IgD-negative memory B cell (primary cell): ENCODE results near the gene TENM3. TPM values are rescaled to one million over a fixed set of nuclear protein-coding genes. Genes with fewer than 3 reads are reported as not detected.

Experiments used
- H3K27ac Mint-ChIP-seq, 3 donors: one replicate each; pipeline ENCODE4 v1.8.0; 2020 to 2022; ENCODE audit warnings: mild to moderate bottlenecking in 3 of 3, mixed read lengths in 3 of 3, moderate library complexity in 1 of 3
- H3K27me3 Mint-ChIP-seq: one replicate; pipeline ENCODE4 v1.8.0; 2021; ENCODE audit warnings: mixed read lengths
- H3K36me3 Mint-ChIP-seq: one replicate; pipeline ENCODE4 v1.8.0; 2020; ENCODE audit warnings: mild to moderate bottlenecking, mixed read lengths
- H3K4me1 Mint-ChIP-seq, 3 donors: one replicate each; pipeline ENCODE4 v1.8.0; 2020 to 2022; ENCODE audit warnings: mixed read lengths in 3 of 3, mild to moderate bottlenecking in 1 of 3
- H3K4me3 Mint-ChIP-seq, 4 donors: one replicate each; pipeline ENCODE4 v1.8.0; 2020 to 2022; ENCODE audit warnings: mild to moderate bottlenecking in 4 of 4, mixed read lengths in 4 of 4, moderate library complexity in 3 of 4
- H3K9me3 Mint-ChIP-seq, 3 donors: one replicate each; pipeline ENCODE4 v1.8.0; 2020 to 2021; ENCODE audit warnings: mixed read lengths in 3 of 3, mild to moderate bottlenecking in 1 of 3
- polyA plus RNA-seq: library from polyadenylated mRNA; unstranded; fragments of 300-500 nt; fragmentation: Illumina TruSeq; gene quantifications from one replicate; pipeline ENCODE4 v1.2.3, GENCODE V29; 2021

The TENM3 gene
- polyA plus RNA-seq, 1 donor from 2014 or later, result not detected

DNA sequence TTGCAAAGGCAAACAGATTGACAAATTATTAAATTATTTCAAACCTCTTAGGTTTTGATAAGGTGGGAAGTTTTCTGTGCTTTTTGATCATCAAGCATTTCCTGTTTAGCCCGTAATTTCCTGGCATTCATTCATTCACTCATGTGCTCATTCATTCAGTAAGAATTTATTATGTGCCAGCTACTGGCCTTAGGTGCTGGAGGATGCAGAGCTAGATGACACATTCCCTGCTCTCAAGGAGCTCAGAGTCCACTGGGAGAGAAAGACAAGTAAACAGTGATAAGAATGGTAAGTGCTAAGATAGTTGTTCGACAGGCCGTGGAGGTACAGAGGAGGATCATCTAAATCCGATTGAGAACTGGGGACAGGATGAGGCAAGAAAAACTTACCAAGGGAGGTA is 520.9 kb downstream of the TENM3 start:
- Mint-ChIP-seq H3K27me3 (peaks cover 6% of the 10 kb centered on the region), H3K4me1 (no peaks in the 10 kb centered on the region), H3K4me3 (no peak overlapping the region), H3K27ac (no peak overlapping the region), H3K9me3 (peaks cover 0 to 2% (median 2%) of the 10 kb centered on the region in 3 donors), H3K36me3 (no peaks in the 10 kb centered on the region)

DNA sequence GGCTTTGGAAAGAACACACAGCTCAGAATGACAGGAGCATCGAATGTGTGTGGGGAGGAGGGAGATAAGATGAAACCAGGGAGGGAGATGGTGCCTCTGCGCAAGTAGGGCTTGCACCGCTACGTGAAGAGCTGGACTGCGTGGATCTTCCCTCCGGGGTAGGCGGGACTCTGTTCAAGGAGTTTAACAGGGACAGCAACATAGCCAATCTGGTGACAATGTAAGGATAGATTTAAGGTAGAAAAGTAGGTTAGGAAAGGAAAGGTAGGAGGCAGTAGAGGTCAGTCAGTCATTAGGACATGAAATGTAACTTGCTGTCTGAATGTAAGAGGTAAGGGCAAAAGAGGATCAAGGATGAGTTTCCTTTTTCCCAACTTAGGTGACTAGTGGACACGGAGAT is 521.4 kb downstream of the TENM3 start:
- peaks cover 0 to 2% (median 2%) of the 10 kb centered on the region in 3 donors for H3K9me3 Mint-ChIP-seq
- peaks cover 6% of the 10 kb centered on the region for H3K27me3 Mint-ChIP-seq

DNA sequence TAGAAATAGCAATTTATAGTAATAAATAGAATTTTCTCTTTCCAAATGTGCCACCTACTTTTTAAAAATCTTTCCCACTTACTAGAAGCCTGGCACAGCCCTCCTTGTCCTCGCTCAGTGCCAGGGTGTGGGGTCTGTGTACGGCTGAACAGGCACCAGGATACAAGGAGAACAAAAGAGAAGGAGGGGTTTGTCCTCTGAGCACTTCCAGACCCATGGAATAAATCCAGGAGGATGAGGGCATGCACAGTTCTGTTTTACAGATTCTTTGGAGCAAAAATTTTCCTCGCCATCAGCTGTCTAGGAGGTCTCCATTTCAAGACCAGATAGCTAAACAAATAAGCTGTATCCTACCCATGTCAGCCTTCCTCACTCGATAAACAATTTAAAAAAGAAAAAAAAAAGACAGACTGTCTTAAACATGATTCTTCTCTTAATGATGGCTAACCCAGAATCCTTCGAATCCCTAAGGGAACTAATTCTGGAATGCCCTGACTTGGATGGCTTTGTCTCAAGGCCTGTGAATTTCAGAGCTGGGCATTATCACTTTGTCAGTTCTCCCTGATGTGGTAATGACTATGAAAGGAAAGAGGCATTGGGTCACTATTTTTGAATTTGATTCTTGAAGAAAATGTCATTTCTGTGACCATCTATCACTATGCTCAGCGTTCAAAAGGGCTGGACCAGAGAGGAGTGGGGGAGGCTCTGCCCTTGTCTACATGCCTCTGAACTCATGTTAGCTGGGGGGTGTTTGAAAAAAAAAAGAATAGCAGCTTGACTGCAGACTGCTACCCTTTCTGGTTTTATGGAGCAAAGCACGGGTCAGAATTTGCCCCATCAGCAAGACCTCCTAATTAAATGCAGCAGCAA is 523.0 kb downstream of the TENM3 start:
- Mint-ChIP-seq H3K9me3 (peaks cover 0 to 2% (median 2%) of the 10 kb centered on the region in 3 donors), H3K27me3 (peaks cover 3% of the 10 kb centered on the region), H3K36me3 (no peaks in the 10 kb centered on the region), H3K4me1 (no peaks in the 10 kb centered on the region), H3K4me3 (peak overlapping the region in 1 of 4 donors; percentile 51), H3K27ac (peak overlapping the region in 1 of 3 donors; percentile 9)

More for the DNA sequence above, 521.4 kb downstream of the TENM3 start:
- Mint-ChIP-seq H3K27ac (no peak overlapping the region), H3K36me3 (no peaks in the 10 kb centered on the region), H3K4me3 (no peak overlapping the region), H3K4me1 (no peaks in the 10 kb centered on the region)

DNA sequence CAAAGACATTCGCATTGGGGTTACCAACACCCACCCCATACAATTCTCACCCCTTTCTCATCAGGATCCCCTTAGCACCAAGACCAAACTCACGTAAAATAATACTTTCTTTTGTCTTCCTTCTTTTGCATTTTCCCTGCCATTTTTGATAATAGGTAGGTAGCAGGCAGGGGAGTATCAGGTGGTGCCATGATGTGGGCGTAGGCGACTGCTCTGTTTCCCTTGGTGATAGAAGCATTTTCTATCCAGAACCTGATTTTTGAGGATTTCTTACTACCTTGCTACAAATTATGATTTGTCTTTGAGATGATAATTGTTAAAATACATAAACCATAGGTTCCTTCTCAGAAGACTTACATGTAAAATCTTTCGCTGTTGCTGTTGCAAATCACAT is 523.7 kb downstream of the TENM3 start:
- Mint-ChIP-seq H3K4me1 (no peaks in the 10 kb centered on the region), H3K9me3 (peaks cover 0 to 2% (median 2%) of the 10 kb centered on the region in 3 donors), H3K27me3 (peaks cover 3% of the 10 kb centered on the region), H3K27ac (no peak overlapping the region), H3K4me3 (no peak overlapping the region), H3K36me3 (no peaks in the 10 kb centered on the region)

DNA sequence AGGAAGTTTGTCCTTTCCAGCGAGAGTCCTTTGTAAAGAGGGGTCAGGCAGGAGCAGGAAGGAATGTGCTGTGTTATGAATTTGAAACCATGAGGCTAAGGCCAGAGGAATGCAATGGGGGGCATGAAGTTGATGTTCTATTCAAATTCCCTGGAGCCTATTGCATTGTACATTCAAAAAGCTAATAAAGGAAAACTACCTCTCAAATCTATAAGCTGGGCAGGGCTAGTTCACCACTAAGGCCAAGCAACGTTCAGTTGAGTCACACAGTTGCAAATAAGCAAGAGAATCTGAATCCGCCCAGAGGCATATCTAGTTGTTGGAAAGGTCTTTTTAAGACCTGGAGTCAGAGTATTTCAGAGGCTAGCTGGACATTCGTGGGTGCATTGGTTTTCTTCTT is 525.6 kb downstream of the TENM3 start:
- no peaks in the 10 kb centered on the region for H3K36me3 Mint-ChIP-seq
- H3K4me3 Mint-ChIP-seq, result no peak overlapping the region
- peaks cover 3% of the 10 kb centered on the region for H3K27me3 Mint-ChIP-seq
- peaks cover 0 to 2% (median 0%) of the 10 kb centered on the region in 3 donors for H3K4me1 Mint-ChIP-seq
- no peak overlapping the region for H3K27ac Mint-ChIP-seq
- peaks cover 0 to 2% (median 2%) of the 10 kb centered on the region in 3 donors for H3K9me3 Mint-ChIP-seq

DNA sequence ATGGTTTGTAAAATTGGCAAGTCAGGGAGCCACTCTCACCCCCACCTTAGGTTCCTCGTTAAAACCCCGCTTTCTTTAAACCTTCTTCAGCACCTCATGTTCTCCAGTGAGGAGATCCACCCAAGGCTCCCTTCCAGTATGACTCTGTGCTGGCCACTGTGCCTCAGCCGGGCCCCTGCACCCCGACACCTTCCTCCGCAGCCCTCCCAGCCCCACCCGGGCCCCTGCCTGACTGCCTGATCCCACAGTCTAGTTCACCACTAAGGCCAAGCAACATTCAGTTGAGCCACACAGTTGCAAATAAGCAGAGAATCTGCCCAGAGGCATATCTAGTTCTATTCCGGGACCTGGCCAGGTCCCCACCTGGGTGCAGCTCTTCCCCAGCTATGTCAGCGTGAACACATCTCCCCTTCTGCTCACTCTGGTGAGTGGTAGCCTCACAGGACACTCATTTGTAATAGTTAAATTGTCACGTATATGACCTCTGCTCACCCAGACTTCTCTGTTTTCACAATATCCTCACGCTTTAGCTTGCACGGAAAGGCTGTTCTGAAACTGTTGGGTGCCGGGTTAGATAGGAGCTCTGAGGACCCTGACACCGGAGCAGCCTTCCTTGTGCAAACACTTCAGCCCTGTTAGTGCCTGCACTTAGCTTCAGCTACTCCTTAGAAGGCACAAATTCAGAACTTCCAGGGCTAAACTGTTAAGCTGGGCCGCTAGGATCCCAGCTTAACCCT is 527.2 kb downstream of the TENM3 start:
- Mint-ChIP-seq H3K4me1 (peaks cover 0 to 2% (median 0%) of the 10 kb centered on the region in 3 donors), H3K27ac (no peak overlapping the region), H3K27me3 (peaks cover 3% of the 10 kb centered on the region), H3K36me3 (no peaks in the 10 kb centered on the region), H3K4me3 (no peak overlapping the region), H3K9me3 (peaks cover 0 to 2% (median 2%) of the 10 kb centered on the region in 3 donors)

DNA sequence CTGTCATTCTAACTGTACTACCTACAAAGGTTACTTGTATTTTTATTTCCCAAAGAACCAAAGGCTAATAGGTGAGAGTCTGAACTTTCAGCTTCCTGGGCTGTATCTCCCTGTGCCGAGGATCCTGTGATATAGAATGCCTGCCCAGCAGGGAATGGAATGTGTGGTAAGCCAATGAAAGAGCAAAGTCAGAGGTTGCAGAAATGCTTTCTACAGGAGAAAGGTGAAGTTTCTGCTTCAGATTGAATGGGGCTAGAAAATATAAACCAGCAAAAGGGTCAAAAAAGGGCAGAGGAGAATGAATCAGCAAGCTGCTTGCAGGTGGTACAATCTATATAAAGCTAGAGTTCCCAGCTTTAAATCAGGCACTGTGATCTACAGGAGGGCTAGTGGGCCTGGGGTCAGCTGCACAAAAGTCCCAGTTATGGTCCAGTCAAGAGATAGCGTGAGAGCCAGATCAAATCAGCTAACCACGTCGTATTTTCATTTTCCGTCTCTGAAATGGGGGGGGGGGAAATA is 527.9 kb downstream of the TENM3 start:
- Mint-ChIP-seq H3K4me3 (no peak overlapping the region), H3K27me3 (no peaks in the 10 kb centered on the region), H3K27ac (no peak overlapping the region), H3K4me1 (peaks cover 0 to 2% (median 0%) of the 10 kb centered on the region in 3 donors), H3K9me3 (peaks cover 0 to 2% (median 2%) of the 10 kb centered on the region in 3 donors), H3K36me3 (no peaks in the 10 kb centered on the region)

DNA sequence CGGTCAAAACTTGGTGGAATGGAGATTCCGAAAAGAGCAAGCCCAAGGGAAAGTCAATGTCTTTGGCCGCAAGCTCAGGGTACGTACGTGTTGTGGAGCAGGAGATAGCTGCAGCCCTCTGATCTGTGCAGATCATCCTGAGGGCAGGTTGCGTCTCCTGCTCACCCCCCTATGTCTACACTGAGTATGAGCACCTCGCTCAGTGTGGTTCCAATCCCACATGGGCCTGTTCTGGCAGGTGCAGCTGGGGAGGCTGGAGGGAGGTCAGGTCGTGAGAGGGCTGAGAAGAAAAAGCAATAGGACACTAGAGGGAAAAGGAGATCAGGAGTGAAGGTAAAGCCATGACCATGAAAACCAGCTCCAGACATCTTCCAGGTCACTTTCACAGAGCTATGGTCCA is 531.9 kb downstream of the TENM3 start:
- Mint-ChIP-seq H3K36me3 (no peaks in the 10 kb centered on the region), H3K9me3 (peaks cover 0 to 1% (median 0%) of the 10 kb centered on the region in 3 donors), H3K4me1 (peaks cover 0 to 2% (median 0%) of the 10 kb centered on the region in 3 donors)

DNA sequence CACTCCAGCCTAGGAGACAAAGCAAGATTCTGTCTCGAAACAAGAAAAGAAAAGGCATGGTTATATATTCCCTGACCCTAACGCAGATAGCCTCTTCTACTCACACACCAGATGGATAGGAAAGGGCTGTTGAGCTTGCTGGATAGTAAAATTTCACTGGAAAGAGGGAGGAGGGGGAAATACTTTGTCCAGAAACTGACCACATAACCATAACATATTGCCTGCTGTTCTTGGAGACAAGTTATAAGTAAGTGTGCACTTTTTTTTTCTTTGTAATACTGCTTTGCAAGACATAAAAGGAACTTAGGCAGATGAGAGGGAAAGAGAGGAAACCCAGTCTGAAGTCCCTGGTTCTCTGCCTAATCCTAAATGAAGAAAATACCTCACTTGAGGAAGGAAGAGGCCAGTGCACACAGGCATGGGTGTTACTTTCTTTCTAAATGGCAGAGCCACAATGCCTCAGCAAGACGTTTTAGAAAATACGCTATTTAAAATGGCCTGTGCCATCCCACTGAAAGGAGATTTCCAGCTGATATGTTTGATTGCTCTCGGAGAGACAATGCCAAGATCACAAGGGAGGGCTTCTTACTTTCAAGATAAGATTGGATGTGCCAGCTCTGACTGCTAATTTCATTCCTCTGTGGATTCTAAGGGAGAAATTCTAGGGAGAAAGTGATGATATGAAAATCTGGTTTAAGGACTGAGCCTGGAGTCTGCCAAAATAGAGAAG is 533.3 kb downstream of the TENM3 start:
- Mint-ChIP-seq H3K4me1 (peaks cover 0 to 2% (median 0%) of the 10 kb centered on the region in 3 donors), H3K4me3 (no peak overlapping the region), H3K36me3 (no peaks in the 10 kb centered on the region), H3K9me3 (peaks cover 0 to 1% (median 0%) of the 10 kb centered on the region in 3 donors), H3K27ac (no peak overlapping the region), H3K27me3 (no peaks in the 10 kb centered on the region)

More for the DNA sequence above, 531.9 kb downstream of the TENM3 start:
- no peak overlapping the region for H3K27ac Mint-ChIP-seq
- no peak overlapping the region for H3K4me3 Mint-ChIP-seq
- H3K27me3 Mint-ChIP-seq, result no peaks in the 10 kb centered on the region

DNA sequence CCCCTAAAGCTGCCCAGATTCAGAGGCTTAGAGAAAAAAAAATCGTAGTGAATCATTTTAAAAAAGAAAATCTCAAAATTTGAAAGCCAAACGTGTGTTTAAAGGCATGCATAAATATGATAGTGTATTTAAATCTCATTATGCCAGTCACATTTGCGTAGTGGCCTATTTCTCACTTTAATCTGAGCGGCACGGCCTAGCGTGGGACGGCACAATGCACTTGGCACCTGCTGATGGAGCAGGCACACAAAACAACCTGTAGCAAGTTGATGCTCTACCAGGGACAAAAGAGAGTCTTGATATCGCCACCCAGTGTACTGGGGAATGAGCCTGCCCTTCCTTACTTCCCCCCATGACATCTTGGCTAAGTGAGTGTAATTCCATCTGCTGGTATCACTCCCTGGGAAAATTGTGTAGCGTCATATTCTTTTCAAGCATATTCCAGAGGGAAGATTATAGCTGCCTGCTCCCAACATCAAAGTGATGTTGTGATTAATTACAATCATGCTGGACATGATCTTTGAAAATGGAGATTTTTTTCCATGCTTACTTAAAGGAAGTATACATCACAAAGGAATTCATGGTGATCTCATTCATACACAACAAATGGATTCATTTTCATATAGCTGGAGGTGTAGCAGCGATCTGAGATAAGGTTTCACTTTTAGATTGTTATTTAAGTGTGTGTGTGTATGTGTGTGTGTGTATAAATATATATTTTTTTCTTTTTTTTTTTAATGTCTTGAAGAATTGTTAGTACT is 535.2 kb downstream of the TENM3 start:
- H3K4me3 Mint-ChIP-seq, result peak overlapping the region in 1 of 4 donors; percentile 17

DNA sequence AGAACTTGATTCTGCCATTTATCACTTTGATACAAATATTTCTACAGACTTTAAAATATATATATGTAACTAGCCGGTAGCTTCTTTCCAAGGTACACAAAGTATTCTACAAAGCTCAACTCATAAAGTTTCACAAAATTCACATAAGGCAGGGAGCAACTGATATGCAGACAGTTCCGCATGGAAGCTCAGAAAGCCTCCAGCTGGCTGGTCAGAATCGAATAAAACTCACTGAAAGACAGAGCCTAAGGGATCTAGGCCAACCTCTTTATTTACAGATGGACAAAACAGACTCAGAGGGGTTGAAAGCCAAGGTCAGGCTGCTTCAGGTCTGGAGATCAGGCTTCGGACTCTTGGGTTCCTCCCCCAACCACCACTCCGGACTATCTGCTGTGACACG is 543.8 kb downstream of the TENM3 start:
- Mint-ChIP-seq H3K27ac (no peak overlapping the region), H3K27me3 (no peaks in the 10 kb centered on the region), H3K36me3 (no peaks in the 10 kb centered on the region), H3K9me3 (no peaks in the 10 kb centered on the region), H3K4me3 (no peak overlapping the region), H3K4me1 (no peaks in the 10 kb centered on the region)

More for the DNA sequence above, 535.2 kb downstream of the TENM3 start:
- no peaks in the 10 kb centered on the region for H3K27me3 Mint-ChIP-seq
- H3K36me3 Mint-ChIP-seq, result no peaks in the 10 kb centered on the region
- no peak overlapping the region for H3K27ac Mint-ChIP-seq
- H3K9me3 Mint-ChIP-seq, result peaks cover 0 to 1% (median 0%) of the 10 kb centered on the region in 3 donors
- H3K4me1 Mint-ChIP-seq, result no peaks in the 10 kb centered on the region

DNA sequence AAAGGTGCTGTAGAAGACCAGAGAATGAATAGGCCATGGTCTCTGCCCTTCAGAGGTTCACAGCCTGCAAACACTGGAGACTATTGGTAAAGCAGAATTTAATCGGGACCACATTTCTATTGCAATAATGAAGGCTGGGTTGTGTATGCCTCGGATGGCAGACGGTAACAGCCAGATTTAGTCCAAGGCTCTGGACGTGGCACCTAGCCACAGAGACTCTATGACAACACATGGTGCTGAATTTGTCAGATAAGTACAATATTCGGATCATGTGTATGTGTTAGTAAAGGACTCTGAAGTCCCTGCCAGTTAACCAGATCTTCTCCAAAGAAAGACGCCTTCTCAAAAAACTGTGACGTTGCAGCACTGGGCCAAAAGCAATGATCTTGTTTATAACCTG is 545.0 kb downstream of the TENM3 start:
- H3K27ac Mint-ChIP-seq, result no peak overlapping the region
- no peak overlapping the region for H3K4me3 Mint-ChIP-seq
- no peaks in the 10 kb centered on the region for H3K4me1 Mint-ChIP-seq
- no peaks in the 10 kb centered on the region for H3K27me3 Mint-ChIP-seq
- no peaks in the 10 kb centered on the region for H3K36me3 Mint-ChIP-seq
- H3K9me3 Mint-ChIP-seq, result peaks cover 0 to 2% (median 0%) of the 10 kb centered on the region in 3 donors

DNA sequence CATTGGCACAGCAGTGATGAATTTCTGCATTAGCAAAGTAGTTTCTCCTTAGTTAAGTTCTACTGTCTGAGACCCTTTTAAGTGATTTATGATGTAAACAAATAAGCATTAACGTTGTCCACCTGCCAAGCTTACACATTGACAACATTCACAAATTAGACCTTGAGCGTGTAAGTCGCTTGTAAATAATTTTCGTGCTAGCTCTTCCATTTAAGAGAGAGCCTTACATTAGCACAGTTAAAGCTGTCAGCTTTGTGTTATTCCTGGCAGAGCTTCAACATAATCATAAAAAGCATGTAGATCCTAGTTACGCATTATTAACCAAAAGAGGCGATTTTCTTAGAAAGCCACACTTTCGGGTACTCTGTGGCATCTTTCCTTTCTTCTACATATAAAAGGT is 546.3 kb downstream of the TENM3 start:
- H3K9me3 Mint-ChIP-seq, result peaks cover 0 to 6% (median 3%) of the 10 kb centered on the region in 3 donors
- H3K4me3 Mint-ChIP-seq, result no peak overlapping the region
- no peaks in the 10 kb centered on the region for H3K36me3 Mint-ChIP-seq
- H3K27ac Mint-ChIP-seq, result no peak overlapping the region
- no peaks in the 10 kb centered on the region for H3K4me1 Mint-ChIP-seq
- no peaks in the 10 kb centered on the region for H3K27me3 Mint-ChIP-seq
